ENCODE results near the gene PNMT.

Gene PNMT

GRCh38 chr17:39652587-39653315 is 15.5 kb upstream of the PNMT start:
- DNase-seq (ENCODE audit: low read depth in 2 of 3, low spot score in 2 of 3): no peak

GRCh38 chr17:39653316-39653661 is 15.0 kb upstream of the PNMT start:
- DNase-seq (ENCODE audit: low read depth in 2 of 3, low spot score in 2 of 3): no peak

GRCh38 chr17:39653662-39654331 is 14.5 kb upstream of the PNMT start:
- peak; percentile 48 to 88 (median 71) for DNase-seq (ENCODE audit: low read depth in 2 of 3, low spot score in 2 of 3)

- DNase-seq (ENCODE audit: low read depth in 2 of 3, low spot score in 2 of 3): no peak
These were observed 13.1 kb upstream of the PNMT start for GRCh38 chr17:39655105-39655504.

- no peak for DNase-seq (ENCODE audit: low read depth in 2 of 3, low spot score in 2 of 3)
These were observed 9.9 kb upstream of the PNMT start for GRCh38 chr17:39658346-39658745.

GRCh38 chr17:39658760-39659159 is 9.5 kb upstream of the PNMT start:
- DNase-seq (ENCODE audit: low read depth in 2 of 3, low spot score in 2 of 3): no peak

- no peak for DNase-seq (ENCODE audit: low read depth in 2 of 3, low spot score in 2 of 3)
These were observed 8.8 kb upstream of the PNMT start for GRCh38 chr17:39659279-39660010.

- no peak for DNase-seq (ENCODE audit: low read depth in 2 of 3, low spot score in 2 of 3)
These were observed 8.3 kb upstream of the PNMT start for GRCh38 chr17:39660011-39660360.

- DNase-seq (ENCODE audit: low read depth in 2 of 3, low spot score in 2 of 3): no peak
These were observed 7.6 kb upstream of the PNMT start for GRCh38 chr17:39660397-39661385.

GRCh38 chr17:39661744-39662541 is 6.3 kb upstream of the PNMT start:
- DNase-seq (ENCODE audit: low read depth in 2 of 3, low spot score in 2 of 3): no peak

- DNase-seq (ENCODE audit: low read depth in 2 of 3, low spot score in 2 of 3): no peak
These were observed 5.5 kb upstream of the PNMT start for GRCh38 chr17:39662551-39663339.

GRCh38 chr17:39663340-39663687 is 4.9 kb upstream of the PNMT start:
- no peak for DNase-seq (ENCODE audit: low read depth in 2 of 3, low spot score in 2 of 3)

GRCh38 chr17:39663688-39664580 is 4.3 kb upstream of the PNMT start:
- DNase-seq (ENCODE audit: low read depth in 2 of 3, low spot score in 2 of 3): no peak

GRCh38 chr17:39664581-39665561 is 3.4 kb upstream of the PNMT start, which contains the start of gene TCAP:
Gene TCAP, plus strand, starts transcription at chr17:39665349. Its CDS starts 11 bp downstream, at chr17:39665360.
- no peak for DNase-seq (ENCODE audit: low read depth in 2 of 3, low spot score in 2 of 3)

GRCh38 chr17:39665642-39666224 is 2.5 kb upstream of the PNMT start:
- no peak for DNase-seq (ENCODE audit: low read depth in 2 of 3, low spot score in 2 of 3)

- no peak for DNase-seq (ENCODE audit: low read depth in 2 of 3, low spot score in 2 of 3)
These were observed 2.0 kb upstream of the PNMT start for GRCh38 chr17:39666231-39666600.
